Chondrocyte (in vitro differentiated cells): Measurements from ENCODE around the gene S100A13. TPM values are rescaled to one million over a fixed set of nuclear protein-coding genes. Genes with fewer than 3 reads are reported as not detected.

Experiments used
- DNase-seq: peaks from one replicate; pipeline ENCODE4 v3.0.0; 2021; ENCODE audit warnings: mixed read lengths, low spot score
- H3K27ac Mint-ChIP-seq: one replicate; pipeline ENCODE4 v1.8.0; 2021; ENCODE audit warnings: mild to moderate bottlenecking, moderate library complexity, mixed read lengths; ENCODE audit not compliant: unreplicated experiment
- H3K27me3 Mint-ChIP-seq: 2 replicates; pipeline ENCODE4 v1.8.0; 2021; ENCODE audit warnings: low read depth, mixed read lengths
- H3K36me3 Mint-ChIP-seq: 2 replicates; pipeline ENCODE4 v1.8.0; 2021; ENCODE audit warnings: low read depth, mixed read lengths
- H3K4me1 Mint-ChIP-seq: 2 replicates; pipeline ENCODE4 v1.8.0; 2021; ENCODE audit warnings: low read depth, mild to moderate bottlenecking, mixed read lengths
- H3K4me3 Mint-ChIP-seq: one replicate; pipeline ENCODE4 v1.8.0; 2021; ENCODE audit warnings: mild to moderate bottlenecking, moderate library complexity, mixed read lengths; ENCODE audit not compliant: unreplicated experiment
- H3K9me3 Mint-ChIP-seq: 2 replicates; pipeline ENCODE4 v1.8.0; 2021; ENCODE audit warnings: low read depth, mixed read lengths
- CTCF ChIP-seq: fragments of 200-600 bp; sonication (generic); IDR thresholded peaks from 2 replicates; pipeline ENCODE4 v1.5.0; 2021; ENCODE audit warnings: antibody characterized with exemption, mild to moderate bottlenecking, moderate library complexity
- total RNA-seq: library from RNA; stranded (reverse); gene quantifications from 3 replicates; pipeline ENCODE4 v1.2.1, GENCODE V29; 2021

S100A13 gene
- total RNA-seq, 1 donor from 2014 or later: 113 TPM

- Mint-ChIP-seq H3K9me3 (no peaks in the 10 kb centered on the region), H3K27me3 (no peaks in the 10 kb centered on the region), H3K36me3 (peaks cover 22% of the 10 kb centered on the region), H3K27ac (peak overlapping the region; percentile 51), H3K4me1 (peaks cover 12% of the 10 kb centered on the region), H3K4me3 (no peak overlapping the region)
- DNase-seq: peak; percentile 22
- no peak for TF ChIP-seq CTCF
Measured at GRCh38 chr1:153661111-153661708, 33.9 kb upstream of the S100A13 start.

GRCh38 chr1:153659656-153660055 is 32.4 kb upstream of the S100A13 start:
- Mint-ChIP-seq H3K4me3 (peak overlapping the region; percentile 95), H3K4me1 (peaks cover 12% of the 10 kb centered on the region), H3K9me3 (no peaks in the 10 kb centered on the region), H3K27ac (peak overlapping the region; percentile 94), H3K36me3 (peaks cover 13% of the 10 kb centered on the region), H3K27me3 (no peaks in the 10 kb centered on the region)
- peak; percentile 42 for DNase-seq
- TF ChIP-seq CTCF: no peak

GRCh38 chr1:153659175-153659534 is 31.9 kb upstream of the S100A13 start:
- Mint-ChIP-seq H3K4me1 (peaks cover 12% of the 10 kb centered on the region), H3K9me3 (no peaks in the 10 kb centered on the region), H3K36me3 (peaks cover 11% of the 10 kb centered on the region), H3K4me3 (peak overlapping the region; percentile 95), H3K27ac (peak overlapping the region; percentile 94), H3K27me3 (no peaks in the 10 kb centered on the region)
- peak; percentile 21 for DNase-seq
- no peak for TF ChIP-seq CTCF

- peaks cover 7% of the 10 kb centered on the region for H3K36me3 Mint-ChIP-seq
- peak within 1 kb of the TSS; percentile 95 for H3K4me3 Mint-ChIP-seq
- peak; percentile 95 for DNase-seq
- no peaks in the 10 kb centered on the region for H3K9me3 Mint-ChIP-seq
- peaks cover 12% of the 10 kb centered on the region for H3K4me1 Mint-ChIP-seq
- peak; percentile 63 for TF ChIP-seq CTCF
- peak within 1 kb of the TSS; percentile 94 for H3K27ac Mint-ChIP-seq
- H3K27me3 Mint-ChIP-seq: no peaks in the 10 kb centered on the region
Measured at GRCh38 chr1:153658400-153659174, 31.3 kb upstream of the S100A13 start, which contains the start of gene SNAPIN. Gene SNAPIN, plus strand, starts transcription at chr1:153658703. Its CDS starts 41 bp downstream, at chr1:153658744.

GRCh38 chr1:153655333-153655732 is 28.0 kb upstream of the S100A13 start:
- H3K27me3 Mint-ChIP-seq: no peaks in the 10 kb centered on the region
- peak; percentile 24 for DNase-seq
- H3K36me3 Mint-ChIP-seq: no peaks in the 10 kb centered on the region
- no peak overlapping the region for H3K4me3 Mint-ChIP-seq
- H3K27ac Mint-ChIP-seq: no peak overlapping the region
- TF ChIP-seq CTCF: no peak
- no peaks in the 10 kb centered on the region for H3K9me3 Mint-ChIP-seq
- peaks cover 20% of the 10 kb centered on the region for H3K4me1 Mint-ChIP-seq
